HCT116 (cell line): ENCODE data around the gene AHI1. TPM values are rescaled to one million over a fixed set of nuclear protein-coding genes. Genes with fewer than 3 reads are reported as not detected.

Experiments used
- ATAC-seq: fragments of 200-7000 bp; cut with Tn5 transposase; 2 replicates; pipeline ENCODE4 v1.9.1; 2020; ENCODE audit warnings: mild to moderate bottlenecking, moderate library complexity
- BruUV-seq: library from RNA; stranded (reverse); fragments of 400-500 nt; replicated peaks from 2 replicates; lab custom pipeline; 2021; lab: Mats Ljungman, UMichigan
- CTCF ChIA-PET: fragments of 300-600 bp; sonication (Branson Sonifier 250); formaldehyde crosslinking; loops from one replicate; lab custom pipeline; 2021; ENCODE audit warnings: antibody characterized with exemption; lab: Charles Lee
- POLR2A ChIA-PET: fragments of 300-600, 350-600 bp; sonication (Branson Sonifier 250); formaldehyde crosslinking; loops from one replicate; lab custom pipeline; 2021; ENCODE audit warnings: antibody characterized with exemption; lab: Charles Lee
- RAD21 ChIA-PET, 2 experiments: fragments of 300-600 bp; sonication (Branson Sonifier 250); formaldehyde crosslinking; loops; one replicate each; lab custom pipeline; 2023; ENCODE audit warnings: low total read pairs in 2 of 2; ENCODE audit not compliant: uncharacterized antibody in 2 of 2, unreplicated experiment in 2 of 2, low non-redundant PET in 1 of 2; lab: Charles Lee
- DNase-seq: peaks from one replicate; pipeline ENCODE4 v3.0.0-alpha.2; 2010; ENCODE audit warnings: low read depth, low spot score
- H2AFZ ChIP-seq: fragments of 200-600 bp; shearing (Covaris generic), sonication (generic); 2 replicates; pipeline ENCODE4 v1.6.1; 2017; ENCODE audit warnings: low read depth, mixed run types, mixed read lengths, antibody characterized with exemption, low read length; ENCODE audit not compliant: poor library complexity, severe bottlenecking
- H3K27ac ChIP-seq: 2 replicates; pipeline ENCODE4 v1.5.1; 2012; ENCODE audit warnings: low read depth, low read length
- H3K27me3 ChIP-seq: fragments of 200-600 bp; sonication (generic); 2 replicates; pipeline ENCODE4 v1.6.1; 2016; ENCODE audit warnings: mixed run types, low read length, mixed read lengths; ENCODE audit not compliant: insufficient read depth
- H3K36me3 ChIP-seq, 2 experiments: fragments of 200-500 bp in 1 of 2; fragments of 200-600 bp in 1 of 2; sonication (Bioruptor generic) in 1 of 2; sonication (generic) in 1 of 2; 2 replicates each; pipeline versions ENCODE4 v1.5.1 to v1.6.1; 2014 to 2016; ENCODE audit warnings: low read length in 2 of 2, inconsistent platforms in 1 of 2, mixed read lengths in 1 of 2, mixed run types in 1 of 2; ENCODE audit not compliant: insufficient read depth in 2 of 2, control insufficient read depth in 1 of 2
- H3K4me1 ChIP-seq, 2 experiments: fragments of 200-600 bp in 1 of 2; sonication (generic) in 1 of 2; 2 replicates each; pipeline versions ENCODE4 v1.5.1 to v1.6.1; 2012 to 2017; ENCODE audit warnings: low read length in 2 of 2, inconsistent platforms in 1 of 2, mild to moderate bottlenecking in 1 of 2, mixed read lengths in 1 of 2, mixed run types in 1 of 2, moderate library complexity in 1 of 2; ENCODE audit not compliant: insufficient read depth in 2 of 2, control insufficient read depth in 1 of 2
- H3K4me2 ChIP-seq: fragments of 200-600 bp; sonication (generic); 2 replicates; pipeline ENCODE4 v1.6.1; 2017; ENCODE audit warnings: mixed run types, low read length, mixed read lengths
- H3K4me3 ChIP-seq, 2 experiments: fragments of 200-600 bp in 1 of 2; sonication (generic) in 1 of 2; replicated peaks in 1 of 2; 2 replicates each; pipeline ENCODE4 v1.5.1; 2011 to 2016; ENCODE audit warnings: low read length in 2 of 2, control low read depth in 1 of 2, low read depth in 1 of 2, mild to moderate bottlenecking in 1 of 2, mixed read lengths in 1 of 2, mixed run types in 1 of 2
- H3K79me2 ChIP-seq: fragments of 200-600 bp; sonication (generic); 2 replicates; pipeline ENCODE4 v1.6.1; 2017; ENCODE audit warnings: mild to moderate bottlenecking, mixed run types, low read length, moderate library complexity, mixed read lengths; ENCODE audit not compliant: insufficient read depth
- H3K9ac ChIP-seq: fragments of 200-600 bp; sonication (generic); 2 replicates; pipeline ENCODE4 v1.6.1; 2016; ENCODE audit warnings: low read length, mixed read lengths
- H3K9me2 ChIP-seq: fragments of 200-600 bp; sonication (generic), shearing (Covaris generic); 2 replicates; pipeline ENCODE4 v1.6.1; 2017; ENCODE audit warnings: mixed run types, mild to moderate bottlenecking, moderate library complexity; ENCODE audit not compliant: insufficient read depth
- H3K9me3 ChIP-seq, 2 experiments: fragments of 200-500 bp in 1 of 2; fragments of 200-600 bp in 1 of 2; sonication (Bioruptor generic) in 1 of 2; sonication (generic) in 1 of 2; 2 replicates each; pipeline ENCODE4 v1.6.1; 2014 to 2017; ENCODE audit warnings: low read length in 2 of 2, mixed read lengths in 2 of 2, inconsistent platforms in 1 of 2, low read depth in 1 of 2, mild to moderate bottlenecking in 1 of 2, mixed run types in 1 of 2, moderate library complexity in 1 of 2; ENCODE audit not compliant: control insufficient read depth in 1 of 2, insufficient read depth in 1 of 2
- H4K20me1 ChIP-seq: fragments of 200-600 bp; sonication (generic), shearing (Covaris generic); 2 replicates; pipeline ENCODE4 v1.6.1; 2017; ENCODE audit warnings: mixed run types, mild to moderate bottlenecking, moderate library complexity; ENCODE audit not compliant: insufficient read depth
- ATF3 ChIP-seq: IDR thresholded peaks from 2 replicates; pipeline ENCODE4 v1.6.1; 2012
- CBX3 ChIP-seq: IDR thresholded peaks from 2 replicates; pipeline ENCODE4 v1.6.1; 2012; ENCODE audit warnings: low read depth
- CTCF ChIP-seq, 3 experiments: fragments of 200-600 bp in 1 of 3; sonication (generic) in 1 of 3; IDR thresholded peaks in 2 of 3; conservative IDR thresholded peaks in 1 of 3; 2 replicates each; pipeline ENCODE4 v1.5.1; 2012 to 2017; ENCODE audit warnings: low read depth in 2 of 3, low read length in 2 of 3, antibody characterized with exemption in 1 of 3, borderline replicate concordance in 1 of 3, control low read depth in 1 of 3, mild to moderate bottlenecking in 1 of 3, mixed read lengths in 1 of 3, mixed run types in 1 of 3, moderate library complexity in 1 of 3; ENCODE audit not compliant: insufficient read depth in 1 of 3
- EGR1 ChIP-seq: IDR thresholded peaks from 2 replicates; pipeline ENCODE4 v1.6.1; 2012; ENCODE audit warnings: low read depth
- ELF1 ChIP-seq: IDR thresholded peaks from 2 replicates; pipeline ENCODE4 v1.6.1; 2012; ENCODE audit warnings: low read depth, borderline replicate concordance
- EZH2phosphoT487 ChIP-seq: fragments of 200-600 bp; IDR thresholded peaks from 2 replicates; pipeline ENCODE4 v1.6.1; 2018; ENCODE audit warnings: antibody characterized with exemption, borderline replicate concordance
- FOSL1 ChIP-seq: IDR thresholded peaks from 2 replicates; pipeline ENCODE4 v1.6.1; 2012; ENCODE audit warnings: low read depth
- JUND ChIP-seq: IDR thresholded peaks from 2 replicates; pipeline ENCODE4 v1.6.1; 2012
- POLR2A ChIP-seq: IDR thresholded peaks from 2 replicates; pipeline ENCODE4 v1.7.0; 2011; ENCODE audit warnings: borderline replicate concordance; ENCODE audit not compliant: insufficient read depth, insufficient read length; ENCODE audit errors: extremely low read depth
- POLR2AphosphoS5 ChIP-seq: IDR thresholded peaks from 2 replicates; pipeline ENCODE4 v1.6.1; 2011; ENCODE audit warnings: mild to moderate bottlenecking, low read depth, low read length, moderate library complexity
- RAD21 ChIP-seq: IDR thresholded peaks from 2 replicates; pipeline ENCODE4 v1.6.1; 2012; ENCODE audit warnings: low read depth, mild to moderate bottlenecking
- REST ChIP-seq: IDR thresholded peaks from 2 replicates; pipeline ENCODE4 v1.6.1; 2012; ENCODE audit warnings: low read depth
- SIN3A ChIP-seq: IDR thresholded peaks from 2 replicates; pipeline ENCODE4 v1.6.1; 2012; ENCODE audit warnings: low read depth
- TCF7L2 ChIP-seq: IDR thresholded peaks from 2 replicates; pipeline ENCODE4 v1.7.0; 2011; ENCODE audit warnings: borderline replicate concordance, inconsistent platforms; ENCODE audit not compliant: insufficient read depth, insufficient read length; ENCODE audit errors: extremely low read depth
- YY1 ChIP-seq: IDR thresholded peaks from 2 replicates; pipeline ENCODE4 v1.6.1; 2011; ENCODE audit warnings: low read length, low read depth, moderate library complexity, mild to moderate bottlenecking; ENCODE audit not compliant: insufficient replicate concordance; ENCODE audit errors: extremely low read depth
- intact Hi-C: fragments of 100-400 bp; cut with micrococcal nuclease; formaldehyde crosslinking; loops from 2 replicates; pipeline ENCODE4 v1.10.0; 2022
- total RNA-seq: library from RNA; stranded (reverse); gene quantifications from one replicate; pipeline ENCODE4 v1.2.1, GENCODE V29; 2021; ENCODE audit not compliant: unreplicated experiment

Gene AHI1
- total RNA-seq, 1 experiment from 2014 or later, result 29.6 TPM

- no peak overlapping the region for H3K27ac ChIP-seq
- no peak overlapping the region for H2AFZ ChIP-seq
- no peaks in the 10 kb centered on the region for H3K27me3 ChIP-seq
- H3K4me1 ChIP-seq, result no peaks in the 10 kb centered on the region
- intact Hi-C loops, result no loop called here
- TF ChIP-seq CTCF (IDR thresholded peaks at IDR 0.05 in 2 of 3, conservative IDR thresholded peaks at IDR 0.05 in 1 of 3; ENCODE audit: borderline replicate concordance in 1 of 3, insufficient read depth in 1 of 3, low read depth in 2 of 3, low read length in 2 of 3) (no peak), EZH2phosphoT487 (no peak), RAD21 (no peak), ELF1 (no peak), FOSL1 (no peak), JUND (no peak), YY1 (no peak), POLR2A (no peak), ATF3 (no peak), SIN3A (no peak), REST (no peak), CBX3 (no peak), TCF7L2 (no peak), EGR1 (no peak), POLR2AphosphoS5 (no peak)
- ChIA-PET CTCF (no interaction called here), POLR2A (no interaction called here), RAD21 (no interaction called here)
- H3K79me2 ChIP-seq, result no peaks in the 10 kb centered on the region
- H3K36me3 ChIP-seq, result no peaks in the 10 kb centered on the region
- H3K4me3 ChIP-seq, result no peak overlapping the region
- no TSS peak for BruUV-seq
- no peak for DNase-seq
- no peaks in the 10 kb centered on the region for H3K9me2 ChIP-seq
- no peak for ATAC-seq
- H4K20me1 ChIP-seq, result no peaks in the 10 kb centered on the region
- H3K9me3 ChIP-seq, result no peaks in the 10 kb centered on the region
- H3K4me2 ChIP-seq, result no peak overlapping the region
- H3K9ac ChIP-seq, result no peak overlapping the region
Observed at GRCh38 chr6:135281964-135282363, 215.6 kb downstream of the AHI1 start.
